ENCODE measurements around the gene RGS2.

- no peak for TF ChIP-seq PKNOX1 (IDR thresholded peaks at IDR 0.05)
- no peak for TF ChIP-seq FOXK2 (IDR thresholded peaks at IDR 0.05)
- TF ChIP-seq BHLHE40 (IDR thresholded peaks at IDR 0.05; ENCODE audit: borderline replicate concordance) = no peak
- TF ChIP-seq TARDBP (IDR thresholded peaks at IDR 0.05) = no peak
- no peak for TF ChIP-seq ARNT (IDR thresholded peaks at IDR 0.05)
- no peak for TF ChIP-seq FOXM1 (IDR thresholded peaks at IDR 0.05; ENCODE audit: borderline replicate concordance)
- TF ChIP-seq FOXA1 (IDR thresholded peaks at IDR 0.05) = no peak
Measured at GRCh38 chr1:192794768-192795035, 14.1 kb upstream of the RGS2 start.
